Stimulated activated CD4-positive, alpha-beta T cell treated with anti-CD3 and anti-CD28 coated beads, TNF-alpha, amount 100 ng/mL, for 1 hour (primary cell): ENCODE data around the gene TGM2.

Source experiments
- DNase-seq, 3 donors: peaks; one replicate each; pipeline ENCODE4 v3.0.0-alpha.2; 2020; ENCODE audit warnings: low read depth in 3 of 3, low spot score in 1 of 3

The TGM2 gene

GRCh38 chr20:38146628-38147027 lies 18.4 kb downstream of the TGM2 start:
- no peak for DNase-seq

- no peak for DNase-seq
Observed at GRCh38 chr20:38146156-38146555, 18.9 kb downstream of the TGM2 start.

- DNase-seq: no peak
Observed at GRCh38 chr20:38145729-38146075, 19.4 kb downstream of the TGM2 start.

- DNase-seq: no peak
Observed at GRCh38 chr20:38144974-38145728, 19.9 kb downstream of the TGM2 start.

GRCh38 chr20:38144598-38144973 lies 20.5 kb downstream of the TGM2 start:
- DNase-seq: no peak

GRCh38 chr20:38143646-38144554 lies 21.2 kb downstream of the TGM2 start:
- DNase-seq: no peak

- no peak for DNase-seq
Observed at GRCh38 chr20:38143238-38143645, 21.8 kb downstream of the TGM2 start.

GRCh38 chr20:38141889-38142494 lies 23.1 kb downstream of the TGM2 start:
- no peak for DNase-seq

- DNase-seq: no peak
Observed at GRCh38 chr20:38141204-38141888, 23.7 kb downstream of the TGM2 start.

GRCh38 chr20:38139977-38140753 lies 24.9 kb downstream of the TGM2 start:
- no peak for DNase-seq

GRCh38 chr20:38139156-38139912 lies 25.7 kb downstream of the TGM2 start:
- DNase-seq: no peak

GRCh38 chr20:38138086-38138778 lies 26.8 kb downstream of the TGM2 start:
- no peak for DNase-seq

GRCh38 chr20:38137441-38138037 lies 27.5 kb downstream of the TGM2 start:
- DNase-seq: no peak

- DNase-seq: no peak
Observed at GRCh38 chr20:38136421-38137245, 28.4 kb downstream of the TGM2 start.

- DNase-seq: no peak
Observed at GRCh38 chr20:38135651-38136420, 29.2 kb downstream of the TGM2 start.

- DNase-seq: no peak
Observed at GRCh38 chr20:38135271-38135650, 29.8 kb downstream of the TGM2 start.
